ENCODE results near the gene PIK3CB. TPM values are rescaled to one million over a fixed set of nuclear protein-coding genes. Genes with fewer than 3 reads are reported as not detected.

Gene PIK3CB
- total RNA-seq, 1 donor from 2014 or later = 14.2 TPM

GRCh38 chr3:138767498-138768104, 67.1 kb downstream of the PIK3CB start:
- Mint-ChIP-seq H3K4me1 (ENCODE audit: low read depth, unreplicated experiment) (no peaks in the 10 kb centered on the region), H3K27ac (ENCODE audit: unreplicated experiment) (no peak overlapping the region), H3K27me3 (ENCODE audit: unreplicated experiment) (peaks cover 2% of the 10 kb centered on the region), H3K9me3 (ENCODE audit: unreplicated experiment) (peaks cover 3% of the 10 kb centered on the region), H3K36me3 (ENCODE audit: unreplicated experiment) (no peaks in the 10 kb centered on the region), H3K4me3 (ENCODE audit: unreplicated experiment) (no peak overlapping the region)
- no peak for DNase-seq
- TF ChIP-seq, protein P1, sequence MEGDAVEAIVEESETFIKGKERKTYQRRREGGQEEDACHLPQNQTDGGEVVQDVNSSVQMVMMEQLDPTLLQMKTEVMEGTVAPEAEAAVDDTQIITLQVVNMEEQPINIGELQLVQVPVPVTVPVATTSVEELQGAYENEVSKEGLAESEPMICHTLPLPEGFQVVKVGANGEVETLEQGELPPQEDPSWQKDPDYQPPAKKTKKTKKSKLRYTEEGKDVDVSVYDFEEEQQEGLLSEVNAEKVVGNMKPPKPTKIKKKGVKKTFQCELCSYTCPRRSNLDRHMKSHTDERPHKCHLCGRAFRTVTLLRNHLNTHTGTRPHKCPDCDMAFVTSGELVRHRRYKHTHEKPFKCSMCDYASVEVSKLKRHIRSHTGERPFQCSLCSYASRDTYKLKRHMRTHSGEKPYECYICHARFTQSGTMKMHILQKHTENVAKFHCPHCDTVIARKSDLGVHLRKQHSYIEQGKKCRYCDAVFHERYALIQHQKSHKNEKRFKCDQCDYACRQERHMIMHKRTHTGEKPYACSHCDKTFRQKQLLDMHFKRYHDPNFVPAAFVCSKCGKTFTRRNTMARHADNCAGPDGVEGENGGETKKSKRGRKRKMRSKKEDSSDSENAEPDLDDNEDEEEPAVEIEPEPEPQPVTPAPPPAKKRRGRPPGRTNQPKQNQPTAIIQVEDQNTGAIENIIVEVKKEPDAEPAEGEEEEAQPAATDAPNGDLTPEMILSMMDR (IDR thresholded peaks at IDR 0.05; ENCODE audit: partially characterized antibody, unreplicated experiment) = no peak

GRCh38 chr3:138761002-138761401, 73.7 kb downstream of the PIK3CB start:
- no peaks in the 10 kb centered on the region for H3K4me1 Mint-ChIP-seq (ENCODE audit: low read depth, unreplicated experiment)
- TF ChIP-seq, protein P1 (IDR thresholded peaks at IDR 0.05; ENCODE audit: partially characterized antibody, unreplicated experiment) = no peak

GRCh38 chr3:138748190-138748589, 86.5 kb downstream of the PIK3CB start:
- Mint-ChIP-seq H3K4me3 (ENCODE audit: unreplicated experiment) (no peak overlapping the region), H3K4me1 (ENCODE audit: low read depth, unreplicated experiment) (peaks cover 1% of the 10 kb centered on the region), H3K27me3 (ENCODE audit: unreplicated experiment) (no peaks in the 10 kb centered on the region), H3K9me3 (ENCODE audit: unreplicated experiment) (no peaks in the 10 kb centered on the region), H3K27ac (ENCODE audit: unreplicated experiment) (no peak overlapping the region), H3K36me3 (ENCODE audit: unreplicated experiment) (no peaks in the 10 kb centered on the region)
- TF ChIP-seq, protein P1 (IDR thresholded peaks at IDR 0.05; ENCODE audit: partially characterized antibody, unreplicated experiment) = no peak
- DNase-seq = no peak

More at GRCh38 chr3:138761002-138761401, 73.7 kb downstream of the PIK3CB start:
- peaks cover 1% of the 10 kb centered on the region for H3K9me3 Mint-ChIP-seq (ENCODE audit: unreplicated experiment)
- peaks cover 4% of the 10 kb centered on the region for H3K36me3 Mint-ChIP-seq (ENCODE audit: unreplicated experiment)
- H3K27me3 Mint-ChIP-seq (ENCODE audit: unreplicated experiment) = peaks cover 2% of the 10 kb centered on the region
- no peak overlapping the region for H3K4me3 Mint-ChIP-seq (ENCODE audit: unreplicated experiment)
- DNase-seq = no peak
- H3K27ac Mint-ChIP-seq (ENCODE audit: unreplicated experiment) = no peak overlapping the region

DNA sequence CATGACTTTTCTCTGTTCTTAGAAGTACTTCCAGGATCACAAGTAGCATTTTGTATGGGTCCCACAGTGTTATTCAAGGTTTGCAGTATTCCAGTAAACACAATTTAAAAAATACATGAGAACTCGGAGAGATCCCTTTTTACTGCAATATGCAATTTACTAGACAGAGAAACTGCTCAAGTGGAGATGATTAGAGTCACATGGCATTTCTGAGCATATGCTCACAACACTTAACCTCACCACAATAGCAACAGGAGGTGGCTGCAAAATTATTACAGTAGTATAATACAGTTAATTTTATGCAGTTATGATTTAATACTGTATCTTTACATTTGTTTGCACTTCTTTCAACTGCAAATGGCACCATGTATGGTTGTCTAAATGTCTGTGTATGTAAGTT, 87.5 kb downstream of the PIK3CB start:
- H3K4me1 Mint-ChIP-seq (ENCODE audit: low read depth, unreplicated experiment) = peaks cover 1% of the 10 kb centered on the region
- no peak overlapping the region for H3K4me3 Mint-ChIP-seq (ENCODE audit: unreplicated experiment)
- no peak overlapping the region for H3K27ac Mint-ChIP-seq (ENCODE audit: unreplicated experiment)
- no peaks in the 10 kb centered on the region for H3K27me3 Mint-ChIP-seq (ENCODE audit: unreplicated experiment)
- TF ChIP-seq, protein P1 (IDR thresholded peaks at IDR 0.05; ENCODE audit: partially characterized antibody, unreplicated experiment) = no peak
- DNase-seq = no peak
- no peaks in the 10 kb centered on the region for H3K36me3 Mint-ChIP-seq (ENCODE audit: unreplicated experiment)
- H3K9me3 Mint-ChIP-seq (ENCODE audit: unreplicated experiment) = no peaks in the 10 kb centered on the region

DNA sequence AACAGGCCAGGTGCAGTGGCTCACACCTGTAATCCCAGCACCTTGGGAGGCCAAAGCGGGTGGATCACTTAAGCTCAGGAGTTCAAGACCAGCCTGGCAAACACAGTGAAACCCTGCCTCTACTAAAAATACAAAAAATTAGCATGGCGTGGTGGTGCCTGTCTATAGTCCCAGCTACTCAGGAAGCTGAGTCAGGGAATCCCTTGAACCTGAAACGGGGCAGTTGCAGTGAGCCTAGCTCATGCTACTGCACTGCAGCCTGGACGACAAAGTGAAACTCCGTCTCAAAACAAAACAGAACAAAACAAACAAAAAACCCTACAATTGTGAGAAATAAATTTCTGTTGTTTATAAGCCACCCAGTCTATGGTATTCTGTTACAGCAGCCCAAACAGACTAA, 94.7 kb downstream of the PIK3CB start:
- TF ChIP-seq, protein P1 (IDR thresholded peaks at IDR 0.05; ENCODE audit: partially characterized antibody, unreplicated experiment) = no peak
- Mint-ChIP-seq H3K36me3 (ENCODE audit: unreplicated experiment) (no peaks in the 10 kb centered on the region), H3K27me3 (ENCODE audit: unreplicated experiment) (no peaks in the 10 kb centered on the region), H3K4me3 (ENCODE audit: unreplicated experiment) (no peak overlapping the region), H3K9me3 (ENCODE audit: unreplicated experiment) (peaks cover 2% of the 10 kb centered on the region), H3K4me1 (ENCODE audit: low read depth, unreplicated experiment) (no peaks in the 10 kb centered on the region), H3K27ac (ENCODE audit: unreplicated experiment) (no peak overlapping the region)
- DNase-seq = no peak
